ENCODE measurements around the gene SORCS2.

Gene SORCS2

GRCh38 chr4:7744142-7744804 lies 551.9 kb downstream of the SORCS2 start:
- Histone ChIP-seq H3K27ac (no peak overlapping the region), H3K4me3 (ENCODE audit: low read depth, low read length) (no peak overlapping the region), H3K27me3 (replicated peaks) (no peaks in the 10 kb centered on the region), H3K36me3 (replicated peaks) (no peaks in the 10 kb centered on the region)
- in situ Hi-C loops (cut with HindIII; ENCODE audit: low pct_ligation_motif_present, low sequenced_read_pairs): no loop called here
- no peak for TF ChIP-seq CTCF (IDR thresholded peaks at IDR 0.05; ENCODE audit: low read depth, low read length, missing control alignments)
- DNase-seq: no peak

- Histone ChIP-seq H3K4me3 (ENCODE audit: low read depth, low read length) (no peak overlapping the region), H3K27ac (no peak overlapping the region), H3K27me3 (replicated peaks) (no peaks in the 10 kb centered on the region), H3K36me3 (replicated peaks) (no peaks in the 10 kb centered on the region)
- in situ Hi-C loops (cut with HindIII; ENCODE audit: low pct_ligation_motif_present, low sequenced_read_pairs): no loop called here
- DNase-seq: no peak
- TF ChIP-seq CTCF (IDR thresholded peaks at IDR 0.05; ENCODE audit: low read depth, low read length, missing control alignments): no peak
Measured at GRCh38 chr4:7745301-7745885, 553.1 kb downstream of the SORCS2 start.

GRCh38 chr4:7746351-7747061 lies 554.2 kb downstream of the SORCS2 start:
- no peak overlapping the region for H3K4me3 ChIP-seq (ENCODE audit: low read depth, low read length)
- in situ Hi-C loops (cut with HindIII; ENCODE audit: low pct_ligation_motif_present, low sequenced_read_pairs): no loop called here
- no peak overlapping the region for H3K27ac ChIP-seq
- no peaks in the 10 kb centered on the region for H3K27me3 ChIP-seq (replicated peaks)
- TF ChIP-seq CTCF (IDR thresholded peaks at IDR 0.05; ENCODE audit: low read depth, low read length, missing control alignments): no peak
- H3K36me3 ChIP-seq (replicated peaks): no peaks in the 10 kb centered on the region
- DNase-seq: no peak

GRCh38 chr4:7747062-7747385 lies 554.7 kb downstream of the SORCS2 start:
- Histone ChIP-seq H3K27ac (no peak overlapping the region), H3K27me3 (replicated peaks) (no peaks in the 10 kb centered on the region), H3K4me3 (ENCODE audit: low read depth, low read length) (no peak overlapping the region), H3K36me3 (replicated peaks) (no peaks in the 10 kb centered on the region)
- DNase-seq: no peak
- TF ChIP-seq CTCF (IDR thresholded peaks at IDR 0.05; ENCODE audit: low read depth, low read length, missing control alignments): no peak
- in situ Hi-C loops (cut with HindIII; ENCODE audit: low pct_ligation_motif_present, low sequenced_read_pairs): no loop called here

GRCh38 chr4:7747566-7747965 lies 555.2 kb downstream of the SORCS2 start:
- in situ Hi-C loops (cut with HindIII; ENCODE audit: low pct_ligation_motif_present, low sequenced_read_pairs): no loop called here
- H3K27me3 ChIP-seq (replicated peaks): no peaks in the 10 kb centered on the region
- H3K4me3 ChIP-seq (ENCODE audit: low read depth, low read length): no peak overlapping the region
- H3K27ac ChIP-seq: no peak overlapping the region
- no peak for DNase-seq
- H3K36me3 ChIP-seq (replicated peaks): no peaks in the 10 kb centered on the region
- no peak for TF ChIP-seq CTCF (IDR thresholded peaks at IDR 0.05; ENCODE audit: low read depth, low read length, missing control alignments)

Data from brain microvascular endothelial cell (primary cell).